Left renal cortex interstitium (tissue), 4 donors: Measurements from ENCODE around the gene TCF7L2. TPM values are rescaled to one million over a fixed set of nuclear protein-coding genes. Genes with fewer than 3 reads are reported as not detected.

Experiments used
- DNase-seq, 4 donors: peaks; one replicate each; pipeline ENCODE4 v3.0.0-alpha.2; 2013; ENCODE audit warnings: low read depth in 4 of 4, low spot score in 2 of 4, missing footprints in 1 of 4
- polyA plus RNA-seq, 4 donors: library from polyadenylated mRNA; unstranded; fragments of 120-200 nt; gene quantifications; one replicate each; pipeline ENCODE4 v1.2.1, GENCODE V29; 2013; ENCODE audit not compliant: insufficient read length in 4 of 4

Gene TCF7L2
- polyA plus RNA-seq, 4 donors: 35.6 to 57.0 (median 43.7) TPM

DNA sequence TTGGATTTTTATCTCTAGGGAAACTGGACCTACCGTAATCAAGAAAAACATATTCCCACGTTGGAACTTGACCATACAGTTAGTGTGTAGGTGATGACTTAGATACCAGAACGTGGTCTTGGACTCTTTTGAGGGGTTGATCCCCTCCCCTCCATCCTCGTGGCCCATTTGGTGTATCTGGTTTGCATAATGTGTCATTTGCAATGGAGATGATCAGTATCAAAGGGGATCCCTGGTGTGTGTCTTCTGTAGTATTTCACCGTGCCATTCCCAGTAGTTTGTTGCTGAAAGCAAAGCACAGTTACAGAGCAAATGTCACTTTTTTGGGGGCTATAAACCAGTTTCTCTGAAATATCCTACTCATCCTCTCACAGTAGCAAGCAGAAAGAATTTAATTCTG, 217.7 kb downstream of the TCF7L2 start:
- DNase-seq: no peak

- no peak for DNase-seq
These were observed 218.5 kb downstream of the TCF7L2 start for GRCh38 chr10:113168584-113168983.

- no peak for DNase-seq
These were observed 219.1 kb downstream of the TCF7L2 start for GRCh38 chr10:113169111-113169510.

DNA sequence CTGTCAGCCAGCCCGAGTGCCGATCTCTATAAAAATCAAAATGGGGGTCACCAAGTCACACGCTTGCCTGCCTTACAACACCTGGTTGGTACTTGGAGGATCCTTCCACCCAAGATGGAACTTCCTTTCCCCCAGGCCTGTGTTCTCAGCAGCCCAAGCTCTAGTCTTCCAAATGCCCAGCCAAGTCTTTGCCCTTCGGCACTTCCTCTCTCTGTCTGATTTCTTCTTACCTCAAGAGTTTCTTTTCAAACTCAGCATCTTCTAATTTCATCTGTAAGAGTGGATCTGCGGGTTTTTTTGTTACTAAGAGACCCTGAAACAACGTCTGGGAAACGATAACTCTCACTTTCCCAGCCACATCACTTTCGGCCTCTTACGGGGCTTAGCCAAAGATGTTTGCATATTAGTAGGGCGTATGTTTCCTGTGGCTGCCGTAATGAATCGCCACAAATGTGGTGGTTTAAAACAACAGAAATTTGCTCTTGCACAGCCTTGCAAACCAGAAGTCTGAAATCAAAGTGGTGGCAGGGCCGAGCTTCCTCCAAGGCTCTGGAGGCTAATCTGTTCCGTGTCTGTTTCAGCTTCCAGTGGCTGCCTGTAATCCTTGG, 219.9 kb downstream of the TCF7L2 start:
- no peak for DNase-seq

- DNase-seq: no peak
These were observed 221.6 kb downstream of the TCF7L2 start for GRCh38 chr10:113171662-113172061.

DNA sequence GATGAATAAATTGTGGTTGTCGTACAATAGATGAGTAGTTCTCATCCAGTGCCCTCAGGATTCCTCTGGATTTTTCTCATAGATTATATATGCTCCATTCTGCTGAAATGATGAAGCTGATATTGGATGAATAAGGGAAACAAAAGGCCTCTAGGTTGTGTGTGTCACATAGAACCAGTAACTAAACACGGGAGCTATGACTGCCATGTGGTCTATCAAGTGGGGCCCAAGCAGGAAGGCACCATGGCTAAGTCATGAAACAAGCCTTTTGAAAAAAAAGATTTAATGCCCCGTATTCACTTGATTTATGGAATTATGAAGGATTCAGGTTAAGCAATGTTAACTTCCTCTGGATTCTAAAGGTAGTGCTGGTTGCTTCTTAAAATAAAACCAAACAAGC, 225.1 kb downstream of the TCF7L2 start:
- DNase-seq: no peak

GRCh38 chr10:113175756-113176651, 226.0 kb downstream of the TCF7L2 start:
- no peak for DNase-seq

DNA sequence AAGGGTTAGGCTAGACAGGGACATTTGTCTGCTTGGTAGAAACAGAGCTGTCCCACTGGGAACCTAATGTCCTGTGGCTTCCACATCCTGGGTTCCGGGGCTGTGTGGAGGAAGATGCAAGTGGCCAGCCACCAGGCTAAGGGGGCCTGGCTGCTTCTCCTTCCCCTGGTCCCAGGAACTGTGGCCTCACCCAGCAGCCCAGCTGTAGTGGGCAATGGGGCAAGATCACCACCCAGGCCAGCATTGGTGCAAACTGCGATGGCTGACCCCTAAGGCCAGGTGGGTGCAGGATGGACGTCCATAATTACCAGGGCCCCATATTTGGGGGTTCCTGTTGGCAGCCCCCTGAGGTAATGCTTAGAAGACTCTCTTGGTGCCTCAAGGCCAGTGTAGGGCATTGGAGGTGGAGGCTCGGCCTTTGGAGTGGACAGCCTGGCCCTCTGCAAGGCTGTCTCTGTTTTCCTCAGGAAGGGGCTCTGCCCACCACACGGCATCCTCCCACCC, 226.7 kb downstream of the TCF7L2 start:
- no peak for DNase-seq

DNA sequence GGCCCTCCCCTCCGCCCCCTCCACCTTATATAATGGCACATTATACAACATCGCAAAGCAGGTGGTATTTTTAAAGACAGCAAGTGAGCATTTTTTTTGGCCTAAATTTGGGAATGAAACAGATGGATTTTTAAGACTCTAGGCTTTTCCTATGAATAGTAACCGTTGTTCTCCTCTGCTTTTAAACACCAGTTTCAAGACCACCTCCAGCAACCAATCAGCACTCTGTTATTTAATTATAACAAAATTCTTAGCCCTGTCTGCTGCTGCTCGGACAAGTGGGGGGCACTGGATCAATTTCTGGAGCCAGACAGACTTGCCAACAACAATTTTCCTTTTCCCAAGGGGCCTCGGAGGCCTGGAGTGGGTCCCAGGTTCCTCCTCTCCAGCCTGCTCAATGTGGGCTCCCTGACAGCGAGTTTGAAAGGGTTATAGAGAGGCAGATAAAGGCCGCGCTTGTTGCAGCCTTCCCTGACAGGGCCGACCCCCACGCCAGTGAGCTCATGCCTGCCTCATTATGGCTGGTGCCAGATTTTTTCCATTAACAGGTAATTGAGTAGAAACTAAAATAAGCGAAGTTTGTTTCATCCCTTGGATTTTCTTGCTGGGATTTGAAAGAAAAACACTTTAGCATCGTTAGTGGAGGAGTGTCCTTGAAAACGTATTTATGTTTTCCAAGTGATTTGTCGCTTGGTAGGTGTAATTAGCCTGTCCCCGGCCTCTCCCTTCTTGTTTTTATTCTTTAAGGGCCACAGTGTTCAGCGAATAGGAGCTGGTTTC, 227.3 kb downstream of the TCF7L2 start:
- peak in 1 of 4 donors; percentile 20 for DNase-seq

DNA sequence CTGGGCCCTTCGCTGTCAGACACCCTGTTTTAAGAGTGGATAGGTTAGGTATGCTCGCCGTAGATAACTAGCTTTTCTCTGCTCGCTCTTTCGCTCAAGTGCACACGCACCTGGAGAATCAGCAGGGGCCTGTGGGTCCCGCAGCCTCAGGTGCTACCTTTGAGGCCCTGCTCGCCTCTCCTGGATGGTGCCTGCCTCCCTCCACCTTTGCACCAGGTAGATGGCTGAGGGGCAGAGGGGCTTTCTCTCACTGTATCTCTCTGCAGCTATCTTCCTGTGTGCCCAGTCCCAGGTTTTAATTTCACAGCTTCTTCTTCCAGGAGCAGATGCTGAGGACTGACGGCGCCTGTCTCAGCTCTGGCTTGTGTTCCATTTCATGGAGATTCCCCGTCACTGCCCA, 227.9 kb downstream of the TCF7L2 start:
- DNase-seq: no peak

DNA sequence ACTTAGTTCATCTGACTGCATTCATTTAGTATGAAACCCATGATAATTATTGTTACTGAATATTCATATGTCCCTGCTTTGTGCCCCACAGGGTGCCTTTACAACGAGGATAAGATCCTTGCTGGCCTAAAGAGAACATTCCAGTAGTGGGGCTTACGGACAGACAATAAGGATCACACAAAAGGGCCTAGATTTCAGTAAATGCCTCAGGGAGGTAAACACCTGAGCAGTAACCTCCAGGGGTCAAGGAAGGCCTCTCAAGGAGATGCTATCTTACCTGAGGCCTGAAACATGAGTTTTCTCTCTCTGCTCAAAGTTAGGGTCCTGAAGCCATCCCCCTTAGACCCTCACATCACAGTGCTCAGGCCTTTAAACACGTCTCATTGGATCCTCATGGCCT, 228.7 kb downstream of the TCF7L2 start:
- DNase-seq: no peak

DNA sequence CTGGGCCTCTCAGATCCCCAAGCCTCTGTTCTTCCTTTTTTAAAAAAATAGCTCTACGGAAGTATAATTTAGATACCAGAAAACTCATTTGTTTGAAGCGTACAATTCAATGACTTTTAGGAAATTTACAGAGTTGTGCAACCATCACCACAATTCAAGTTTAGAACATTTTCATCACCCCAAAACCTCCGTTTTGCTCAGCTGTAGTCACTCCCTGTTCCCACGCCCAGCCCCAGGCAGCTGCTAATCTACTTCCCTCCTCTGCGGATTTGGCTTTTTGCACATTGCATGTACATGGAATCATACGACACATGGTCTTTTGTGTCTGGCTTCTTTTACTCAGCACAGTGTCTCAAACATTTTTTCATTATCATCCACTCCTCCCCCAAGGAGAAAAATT, 229.2 kb downstream of the TCF7L2 start:
- no peak for DNase-seq

- DNase-seq: no peak
These were observed 229.9 kb downstream of the TCF7L2 start for GRCh38 chr10:113179966-113180365.

GRCh38 chr10:113180401-113181154, 230.5 kb downstream of the TCF7L2 start:
- no peak for DNase-seq

GRCh38 chr10:113182154-113182553, 232.1 kb downstream of the TCF7L2 start:
- no peak for DNase-seq

- DNase-seq: no peak
These were observed 233.5 kb downstream of the TCF7L2 start for GRCh38 chr10:113183573-113183972.

GRCh38 chr10:113187063-113187777, 237.2 kb downstream of the TCF7L2 start:
- DNase-seq: no peak

- DNase-seq: no peak
These were observed 249.4 kb downstream of the TCF7L2 start for GRCh38 chr10:113199459-113199858.

DNA sequence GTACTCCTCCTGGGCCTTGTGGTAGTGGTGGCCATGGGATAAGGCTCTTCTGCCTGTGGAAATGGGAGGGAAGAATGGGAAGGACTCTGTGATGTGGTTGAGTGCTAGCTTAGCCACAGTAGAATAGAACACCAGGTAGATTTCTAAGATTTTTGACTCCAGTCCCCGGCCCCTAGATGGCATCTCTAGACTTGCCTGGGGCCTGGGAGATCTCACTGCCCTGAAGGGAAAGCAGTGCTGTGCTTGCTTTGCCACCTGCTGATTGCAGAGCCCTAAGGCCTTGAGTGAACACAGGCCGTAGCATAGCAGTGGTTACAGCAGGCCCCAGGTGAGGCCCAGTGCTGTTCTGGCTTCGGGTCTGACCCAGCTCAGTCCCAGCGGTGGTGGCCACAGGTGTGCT, 252.0 kb downstream of the TCF7L2 start:
- DNase-seq: no peak

- DNase-seq: no peak
These were observed 257.9 kb downstream of the TCF7L2 start for GRCh38 chr10:113207924-113208323.
